ENCODE data around the gene FOXF2.

DNA sequence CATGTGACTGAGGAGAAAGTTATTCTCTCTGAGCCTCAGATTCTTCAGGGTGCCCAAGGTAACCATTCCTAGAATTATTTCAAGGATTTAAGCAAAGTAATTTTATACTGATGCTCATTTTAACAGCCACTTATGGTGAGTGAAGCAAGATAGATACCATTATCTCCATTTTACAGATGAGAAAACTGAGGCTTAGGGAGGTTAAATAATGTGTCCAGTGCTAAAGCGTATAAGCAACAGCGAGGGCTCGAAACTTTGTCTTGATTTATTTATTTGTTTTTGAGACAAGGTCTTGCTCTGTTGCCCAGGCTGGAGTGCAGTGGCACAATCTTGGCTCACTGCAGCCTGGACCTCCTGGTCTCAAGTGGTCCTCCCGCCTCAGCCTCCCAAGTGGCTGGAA lies 53.6 kb downstream of the FOXF2 start:
- TF ChIP-seq IRF3 (IDR thresholded peaks at IDR 0.05), result no peak
- no peak for TF ChIP-seq ZNF207 (IDR thresholded peaks at IDR 0.05; ENCODE audit: borderline replicate concordance)
- no peak for TF ChIP-seq SMAD1 (IDR thresholded peaks at IDR 0.05; ENCODE audit: low read depth, partially characterized antibody)
- no peak for TF ChIP-seq CBX5 (IDR thresholded peaks at IDR 0.05; ENCODE audit: low read depth)
- TF ChIP-seq TCF7 (IDR thresholded peaks at IDR 0.05; ENCODE audit: borderline replicate concordance), result no peak
- no peak for TF ChIP-seq POLR2A (IDR thresholded peaks at IDR 0.05; ENCODE audit: low read depth, low read length)
- no peak for TF ChIP-seq CTCF (IDR thresholded peaks at IDR 0.05 in 2 of 3, conservative IDR thresholded peaks at IDR 0.05 in 1 of 3; ENCODE audit: control insufficient read depth in 2 of 3, extremely low read depth in 1 of 3, insufficient read depth in 1 of 3, low read depth in 3 of 3, low read length in 3 of 3)
- no peak for TF ChIP-seq PAX5 (IDR thresholded peaks at IDR 0.05; ENCODE audit: borderline replicate concordance, low read depth, low read length)
- no peak for TF ChIP-seq RCOR1 (conservative IDR thresholded peaks at IDR 0.05; ENCODE audit: low read depth, low read length)
- no peak for TF ChIP-seq JUND (IDR thresholded peaks at IDR 0.05; ENCODE audit: low read depth, low read length)
- TF ChIP-seq EZH2 (IDR thresholded peaks at IDR 0.05; ENCODE audit: borderline replicate concordance, control insufficient read depth, low read depth, low read length), result no peak
- no peak for TF ChIP-seq MYC (IDR thresholded peaks at IDR 0.05; ENCODE audit: insufficient read depth, insufficient read length, insufficient replicate concordance, low read length, severe bottlenecking)
